ENCODE data around the gene SSR1.

SSR1 gene

GRCh38 chr6:7241709-7242645 is 71.0 kb downstream of the SSR1 start:
- in situ Hi-C loops (cut with HindIII; ENCODE audit: low sequenced_read_pairs) = no loop called here

DNA sequence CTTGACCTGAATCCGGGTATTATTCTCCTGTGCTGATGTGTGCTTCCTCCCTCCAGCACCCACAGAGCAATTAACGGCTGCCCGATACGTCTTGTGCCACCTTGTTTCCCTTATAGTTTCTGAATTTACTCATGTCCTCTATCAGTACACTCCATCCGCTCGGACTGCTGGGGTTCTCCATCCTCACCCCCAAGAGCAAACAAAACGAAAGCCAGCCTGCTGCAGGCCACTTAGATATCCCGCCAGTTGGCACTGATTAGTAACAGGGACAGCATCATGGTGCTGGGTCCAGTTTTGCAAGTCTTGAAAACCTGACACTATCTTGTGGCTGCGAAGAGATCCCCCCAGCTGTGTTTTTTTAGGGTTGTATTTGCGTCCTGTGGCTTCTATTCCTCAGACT is 71.8 kb downstream of the SSR1 start:
- in situ Hi-C loops (cut with HindIII; ENCODE audit: low sequenced_read_pairs) = no loop called here

- in situ Hi-C loops (cut with HindIII; ENCODE audit: low sequenced_read_pairs) = no loop called here
These were observed 72.6 kb downstream of the SSR1 start for GRCh38 chr6:7240351-7240750.

DNA sequence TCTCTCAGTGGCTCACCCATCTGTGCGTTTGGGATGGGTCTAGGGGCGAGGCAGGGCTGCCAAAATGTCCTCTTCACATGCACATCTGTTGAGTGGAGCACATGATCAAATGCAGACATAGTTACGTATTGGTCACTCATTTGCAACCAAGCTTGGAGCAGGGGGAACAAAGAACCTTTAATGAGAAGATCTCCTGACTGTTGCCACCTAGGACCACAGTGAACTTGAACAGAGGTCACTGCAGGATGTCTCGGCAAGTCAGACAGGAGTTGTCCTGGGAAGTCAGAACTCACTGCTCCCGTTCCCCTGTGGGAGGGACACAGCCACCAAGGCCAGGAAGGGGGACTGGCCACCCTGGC is 73.4 kb downstream of the SSR1 start:
- in situ Hi-C loops (cut with HindIII; ENCODE audit: low sequenced_read_pairs) = no loop called here

DNA sequence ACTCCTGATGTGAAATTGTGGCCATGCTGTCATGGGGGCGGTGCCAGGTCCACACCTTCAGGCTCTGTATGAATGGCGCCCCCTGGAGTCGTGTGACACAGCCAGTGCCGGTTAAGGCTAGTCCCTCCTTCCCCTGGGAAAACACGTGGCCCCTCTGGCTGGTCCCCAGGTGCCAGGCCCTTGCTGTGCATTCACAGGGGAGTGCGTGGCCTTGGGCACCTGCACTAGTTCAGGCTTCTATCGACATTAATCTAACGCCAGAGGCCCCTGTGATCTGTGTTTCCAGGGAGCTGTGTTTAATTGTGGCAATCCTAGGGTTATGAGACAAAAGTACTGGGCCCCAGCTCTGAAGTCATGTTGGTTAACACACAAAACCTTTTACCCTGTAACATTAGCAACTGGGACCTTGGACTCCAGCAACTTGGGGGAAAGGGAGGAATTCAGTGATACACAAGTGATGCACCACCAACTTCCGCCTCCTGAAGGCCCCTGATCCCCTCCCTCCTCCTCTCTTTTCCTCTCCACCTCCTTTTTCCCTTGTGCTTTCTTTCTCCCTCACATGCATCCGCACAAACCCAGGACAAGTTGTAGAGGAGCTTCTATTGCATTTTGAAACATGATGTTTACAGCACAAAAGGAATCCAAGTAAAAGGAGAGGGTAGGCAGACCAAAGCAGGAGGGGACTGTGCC is 74.0 kb downstream of the SSR1 start:
- in situ Hi-C loops (cut with HindIII; ENCODE audit: low sequenced_read_pairs) = no loop called here

DNA sequence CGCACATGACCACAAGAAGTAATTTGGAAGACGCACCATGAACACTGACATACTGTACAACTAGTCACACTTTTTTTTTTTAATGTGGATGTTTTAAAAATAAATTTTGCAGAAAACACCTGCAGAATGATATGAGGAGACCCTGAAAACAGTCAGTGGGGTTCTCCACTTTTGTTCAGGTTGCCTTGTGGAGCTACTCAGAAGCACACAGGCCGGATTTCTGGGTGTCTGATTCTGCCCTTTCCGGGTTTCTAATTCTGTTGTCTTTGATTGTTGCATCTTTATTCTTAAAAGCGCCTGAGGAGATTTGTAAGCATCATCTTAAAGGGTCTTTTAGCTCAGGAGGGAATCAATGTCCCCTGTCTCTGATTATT is 74.5 kb downstream of the SSR1 start:
- in situ Hi-C loops (cut with HindIII; ENCODE audit: low sequenced_read_pairs) = no loop called here

- in situ Hi-C loops (cut with HindIII; ENCODE audit: low sequenced_read_pairs) = no loop called here
These were observed 75.3 kb downstream of the SSR1 start for GRCh38 chr6:7237653-7238188.

DNA sequence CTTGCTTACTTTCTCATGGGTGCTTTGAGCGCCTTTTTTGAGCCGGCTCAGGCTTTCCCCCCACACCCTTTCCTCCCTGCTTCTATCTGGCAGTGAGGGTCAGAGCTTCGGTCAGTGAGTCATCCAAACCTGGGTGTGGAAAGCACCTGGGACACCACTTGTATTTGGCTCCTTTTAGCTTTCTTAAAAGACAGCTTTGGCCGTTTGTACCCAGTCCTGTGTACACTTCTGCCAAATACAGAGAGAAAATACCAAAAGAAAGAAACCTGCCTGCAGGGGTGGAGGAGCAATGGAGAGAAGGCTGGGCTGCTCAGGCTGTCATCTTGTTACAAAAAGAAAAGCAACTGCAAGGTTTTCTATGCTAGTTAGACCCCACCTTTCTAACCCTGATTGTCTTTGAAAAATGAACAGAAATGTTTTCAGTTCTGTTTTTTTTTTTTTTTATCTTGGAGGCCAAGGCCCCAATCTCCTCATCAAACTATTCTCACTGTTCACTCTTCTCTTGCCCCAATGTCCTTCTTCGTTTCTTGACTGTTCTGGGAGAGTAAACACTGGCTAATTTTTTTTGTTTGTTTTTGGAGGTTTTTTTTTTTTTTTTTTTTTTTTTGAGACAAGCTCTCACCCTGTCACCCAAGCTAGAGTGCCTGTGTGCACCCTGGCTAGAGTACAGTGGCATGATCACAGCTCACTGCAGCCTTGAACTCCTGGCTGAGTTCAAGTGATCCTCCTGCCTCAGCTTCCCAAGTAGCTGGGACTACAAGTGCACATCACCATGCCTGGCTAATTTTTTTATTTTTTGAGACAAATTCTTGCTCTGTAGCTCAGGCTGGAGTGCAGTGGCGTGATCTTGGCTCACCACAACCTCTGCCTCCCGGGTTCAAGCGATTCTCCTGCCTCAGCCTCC is 76.4 kb downstream of the SSR1 start:
- in situ Hi-C loops (cut with HindIII; ENCODE audit: low sequenced_read_pairs) = no loop called here

GRCh38 chr6:7235712-7236305 is 77.2 kb downstream of the SSR1 start:
- in situ Hi-C loops (cut with HindIII; ENCODE audit: low sequenced_read_pairs) = no loop called here

- in situ Hi-C loops (cut with HindIII; ENCODE audit: low sequenced_read_pairs) = no loop called here
These were observed 78.5 kb downstream of the SSR1 start for GRCh38 chr6:7234547-7234946.

DNA sequence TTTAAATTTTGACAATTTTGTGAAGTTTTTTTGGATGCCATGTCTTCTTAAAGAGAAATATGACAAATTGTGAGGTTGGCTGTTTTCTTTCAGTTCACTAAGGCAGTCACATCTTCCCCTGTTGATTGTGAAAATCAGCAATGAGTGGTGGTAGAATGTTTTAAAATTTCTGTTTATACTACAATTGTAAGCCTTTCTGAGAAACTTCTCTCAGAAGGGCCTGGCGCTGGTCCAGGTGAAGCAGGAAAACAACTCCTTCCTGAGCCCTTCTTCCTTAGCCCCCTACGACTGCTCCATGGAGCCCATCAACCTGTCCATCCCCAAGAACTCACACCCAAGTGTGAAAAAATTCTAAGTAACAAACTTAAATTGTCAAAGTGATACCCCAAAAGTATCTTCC is 80.6 kb downstream of the SSR1 start:
- in situ Hi-C loops (cut with HindIII; ENCODE audit: low sequenced_read_pairs) = no loop called here

- in situ Hi-C loops (cut with HindIII; ENCODE audit: low sequenced_read_pairs) = no loop called here
These were observed 81.9 kb downstream of the SSR1 start for GRCh38 chr6:7230956-7231713.

GRCh38 chr6:7230327-7230691 is 82.7 kb downstream of the SSR1 start:
- in situ Hi-C loops (cut with HindIII; ENCODE audit: low sequenced_read_pairs) = no loop called here

GRCh38 chr6:7229376-7230326 is 83.3 kb downstream of the SSR1 start:
- in situ Hi-C loops (cut with HindIII; ENCODE audit: low sequenced_read_pairs) = no loop called here

- in situ Hi-C loops (cut with HindIII; ENCODE audit: low sequenced_read_pairs) = no loop called here
These were observed 84.2 kb downstream of the SSR1 start for GRCh38 chr6:7228662-7229375.

- in situ Hi-C loops (cut with HindIII; ENCODE audit: low sequenced_read_pairs) = no loop called here
These were observed 88.3 kb downstream of the SSR1 start for GRCh38 chr6:7224731-7225130.

- in situ Hi-C loops (cut with HindIII; ENCODE audit: low sequenced_read_pairs) = no loop called here
These were observed 90.8 kb downstream of the SSR1 start for GRCh38 chr6:7222197-7222596.

DNA sequence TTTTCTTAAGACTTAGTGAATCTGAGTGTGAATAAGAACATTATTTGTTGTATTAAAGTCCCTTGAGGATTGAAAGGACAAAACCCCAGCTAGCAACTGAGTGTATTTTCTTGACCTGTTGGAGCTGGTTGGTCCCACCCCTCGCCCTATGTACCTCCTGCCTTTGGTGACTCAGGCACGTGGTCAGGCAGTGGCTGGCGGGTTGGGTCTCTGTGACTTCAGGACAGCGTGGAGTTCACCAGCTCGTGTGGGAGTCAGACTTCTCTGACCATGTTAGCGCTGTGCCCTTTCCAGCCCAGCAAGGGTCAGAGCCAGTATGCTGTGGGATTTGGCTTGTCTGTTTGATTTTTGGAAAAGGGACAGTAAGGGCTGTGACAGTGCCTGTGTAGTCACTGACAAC is 93.7 kb downstream of the SSR1 start:
- in situ Hi-C loops (cut with HindIII; ENCODE audit: low sequenced_read_pairs) = no loop called here

All from DLD1 (cell line).